Measurements from ENCODE around the gene ONECUT2.

The ONECUT2 gene

DNA sequence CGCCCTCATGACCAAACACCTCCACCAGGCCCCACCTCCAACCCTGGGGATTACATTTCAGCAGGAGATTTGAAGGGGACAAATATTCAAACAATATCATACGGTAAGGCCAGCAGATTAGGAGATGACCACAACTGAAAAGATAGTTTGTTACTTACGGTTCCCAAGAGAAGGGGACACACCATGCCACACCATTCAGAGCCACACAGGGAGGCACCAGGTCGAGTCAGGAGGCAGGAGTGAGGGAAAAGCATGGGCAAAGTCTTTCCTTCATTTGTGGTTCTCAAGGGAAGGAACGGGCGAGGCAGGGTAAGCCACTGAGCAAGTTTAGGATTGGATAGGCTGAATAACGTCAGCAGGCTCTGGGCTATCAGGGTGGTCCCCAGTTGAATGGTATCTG lies 94.0 kb downstream of the ONECUT2 start:
- no peak for DNase-seq (ENCODE audit: low spot score)

DNA sequence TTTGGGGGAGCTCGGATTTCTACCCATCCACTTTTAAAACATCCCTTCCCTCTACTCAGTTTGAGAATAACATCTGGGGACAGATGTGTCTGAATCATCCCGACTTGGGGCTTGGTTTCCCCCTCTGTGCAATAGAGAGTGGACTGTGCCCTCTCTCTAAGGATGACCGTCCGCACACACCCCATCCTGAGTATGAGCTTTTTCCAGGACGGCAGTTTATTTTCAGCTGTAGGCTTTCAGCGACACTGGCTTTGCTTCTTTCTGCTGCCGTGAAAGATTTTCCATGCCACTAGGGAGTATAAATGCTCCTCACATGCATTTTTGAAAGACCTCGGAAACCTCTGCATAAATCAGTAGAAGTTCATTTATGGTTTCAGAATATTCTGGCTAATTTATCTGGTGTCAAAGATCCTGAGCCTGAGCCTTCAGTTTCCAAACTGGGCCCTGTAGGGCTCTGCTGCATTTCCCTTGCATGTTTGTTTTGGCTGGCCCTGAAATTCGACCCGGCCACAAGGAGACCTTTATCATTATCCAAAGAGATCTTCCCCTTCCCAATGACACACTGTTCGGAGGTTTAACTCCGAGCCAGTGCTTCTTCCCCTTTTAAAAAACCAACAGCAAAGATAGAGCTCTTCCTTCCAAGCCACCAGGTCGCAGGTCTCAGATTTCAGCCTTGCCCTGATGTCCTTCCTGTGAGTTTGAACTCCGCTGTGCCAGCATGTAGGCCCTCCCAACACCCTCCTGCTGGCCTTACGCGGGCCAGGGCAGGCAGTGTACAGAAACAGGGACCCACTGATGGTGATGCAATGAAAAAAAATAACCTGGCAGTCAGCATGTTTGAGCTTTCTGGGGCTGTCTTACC lies 98.1 kb downstream of the ONECUT2 start:
- DNase-seq (ENCODE audit: low spot score), result no peak

DNA sequence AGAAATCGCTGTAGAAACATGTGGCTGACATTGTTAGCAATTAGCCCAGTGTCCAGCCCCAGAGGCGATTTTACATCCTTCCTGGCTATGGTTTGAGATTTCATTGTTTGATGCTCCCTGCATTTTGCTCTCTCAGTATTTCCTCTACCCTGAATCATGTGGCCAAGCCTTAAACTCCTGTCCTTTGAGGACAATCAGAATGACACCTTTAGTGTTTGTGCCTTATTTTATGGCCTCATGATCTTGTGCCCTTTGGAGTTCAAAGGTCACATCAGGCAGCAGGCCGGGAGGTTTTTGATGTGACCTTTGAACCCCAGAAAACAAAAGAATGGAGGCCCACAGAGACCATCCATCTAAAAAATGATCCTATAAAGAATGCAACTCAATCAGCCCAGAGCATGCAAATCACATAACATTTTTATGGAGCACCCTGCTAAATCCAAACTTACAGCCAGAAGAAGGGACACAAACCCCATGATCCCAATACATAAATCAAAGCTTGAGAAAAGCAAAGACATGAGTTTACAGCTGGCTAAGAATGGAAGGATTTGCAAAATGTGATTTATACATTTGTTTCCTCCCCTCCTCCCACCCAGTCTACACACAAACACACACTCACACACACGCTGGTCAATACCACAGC lies 98.8 kb downstream of the ONECUT2 start:
- DNase-seq (ENCODE audit: low spot score), result no peak

DNA sequence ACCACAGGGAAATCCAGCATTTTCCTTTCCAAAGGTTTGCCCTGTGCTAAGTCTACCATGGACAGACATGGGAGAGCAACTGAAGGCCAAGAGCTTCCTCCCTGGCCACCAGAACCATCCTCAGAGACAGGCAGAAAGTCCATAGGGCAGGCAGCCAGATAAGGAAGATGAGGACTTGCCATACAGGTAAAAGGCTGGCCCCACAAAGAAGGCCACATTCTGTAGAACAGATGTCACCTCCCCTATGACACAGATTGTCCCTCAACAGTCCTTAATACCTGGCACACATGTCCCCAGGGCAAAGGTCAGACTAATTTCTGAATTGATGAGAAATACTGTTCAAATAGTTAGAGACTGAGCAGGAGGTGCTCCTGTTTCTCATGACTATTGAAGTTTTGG lies 99.3 kb downstream of the ONECUT2 start:
- DNase-seq (ENCODE audit: low spot score), result no peak

DNA sequence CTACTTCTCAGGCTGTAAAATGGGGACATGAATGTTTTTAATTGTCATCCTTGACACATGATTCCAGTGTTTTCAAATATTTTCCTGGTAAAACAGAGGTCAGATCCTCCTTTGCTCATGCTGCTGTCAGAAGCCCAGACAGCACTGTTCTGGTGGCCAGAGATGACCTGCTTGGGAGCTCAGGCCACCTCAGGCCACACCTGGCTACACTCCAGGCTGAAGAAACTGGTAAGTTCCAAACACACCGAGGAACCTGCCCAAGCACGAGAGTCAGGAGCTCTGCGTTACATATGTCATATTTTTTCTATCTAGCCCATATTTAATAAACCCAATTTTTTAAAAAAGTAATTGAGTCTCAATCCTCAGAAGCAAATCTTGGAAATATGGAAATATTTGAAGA lies 103.4 kb downstream of the ONECUT2 start:
- no peak for DNase-seq (ENCODE audit: low spot score)

DNA sequence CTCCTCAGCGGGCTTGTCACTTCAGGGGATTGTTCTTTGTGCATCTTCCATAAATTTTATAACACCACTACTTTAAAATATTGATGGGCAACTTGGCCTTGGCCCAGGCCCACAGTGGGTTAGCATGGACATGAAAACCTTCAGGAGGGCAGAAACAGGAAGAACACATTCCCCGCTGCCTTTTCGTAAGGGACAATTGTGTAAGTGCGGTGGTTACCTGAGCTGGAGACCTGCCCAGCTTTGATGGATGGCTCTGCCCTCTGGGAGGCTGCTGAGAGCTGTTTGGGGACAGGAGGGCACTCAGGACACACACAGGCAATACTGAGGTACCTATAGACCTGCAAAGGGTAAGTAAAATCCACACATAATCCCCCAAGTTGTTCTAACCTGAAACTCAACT lies 104.5 kb downstream of the ONECUT2 start:
- DNase-seq (ENCODE audit: low spot score), result no peak

Measured in D341Med (cell line).